ENCODE measurements around the gene MYO9B.

The MYO9B gene

DNA sequence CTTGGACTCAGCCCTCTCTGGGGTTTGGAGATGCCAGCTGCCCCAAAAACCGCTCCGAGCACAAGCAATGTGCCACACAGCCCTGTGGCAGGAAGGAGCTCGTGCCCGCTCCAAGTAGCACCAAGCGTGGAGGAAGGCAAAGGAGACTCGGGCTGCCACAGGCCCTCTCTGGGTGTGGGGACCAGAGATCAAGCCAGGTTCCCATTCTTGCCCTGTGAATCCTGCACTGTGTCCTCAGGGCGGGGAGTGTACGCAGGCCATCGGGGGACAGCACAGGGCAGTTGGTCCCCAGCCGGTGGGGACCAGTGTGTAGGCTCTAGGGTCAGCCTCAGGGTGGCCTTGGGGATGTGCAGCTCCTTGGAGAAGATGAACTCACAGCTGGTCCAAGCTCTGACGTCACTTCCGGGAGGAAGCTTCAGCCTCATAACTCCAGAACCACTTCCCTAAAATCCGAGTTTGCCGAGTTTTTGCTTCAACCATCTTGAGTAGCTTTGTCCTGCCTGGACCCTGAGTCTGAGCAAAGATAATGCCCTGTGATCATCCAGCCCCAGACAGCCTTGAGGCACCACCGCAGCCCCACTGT lies 39.6 kb upstream of the MYO9B start:
- no peak for TF ChIP-seq PKNOX1 (IDR thresholded peaks at IDR 0.05)
- no peak for TF ChIP-seq FOXK2 (IDR thresholded peaks at IDR 0.05)
- TF ChIP-seq CTBP1 (IDR thresholded peaks at IDR 0.05; ENCODE audit: borderline replicate concordance), result no peak
- TF ChIP-seq SUZ12 (IDR thresholded peaks at IDR 0.05), result no peak
- no peak for TF ChIP-seq SP1 (IDR thresholded peaks at IDR 0.05)
- CTCF ChIA-PET, result no interaction called here
- no peak for DNase-seq (ENCODE audit: extremely low spot score)
- POLR2A ChIA-PET, result no interaction called here

DNA sequence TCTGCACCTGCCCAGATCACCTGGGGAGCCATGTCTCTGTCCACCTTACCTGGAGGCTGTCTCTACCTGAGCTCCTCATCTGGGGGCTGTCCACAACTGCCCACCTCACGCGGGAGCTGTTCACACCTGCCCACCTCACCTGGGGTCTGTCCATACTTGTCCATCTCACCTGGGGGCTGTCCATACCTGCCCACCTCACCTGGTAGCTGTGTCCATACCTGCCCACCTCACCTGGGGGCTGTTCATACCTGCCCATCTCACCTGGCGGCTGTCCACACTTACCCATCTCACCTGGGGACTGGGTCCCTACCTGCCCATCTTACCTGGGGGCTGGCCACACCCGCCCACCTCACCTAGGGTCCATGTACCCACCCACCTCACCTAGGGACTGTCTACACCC lies 38.9 kb upstream of the MYO9B start:
- DNase-seq (ENCODE audit: extremely low spot score), result no peak
- TF ChIP-seq FOXA1 (IDR thresholded peaks at IDR 0.05) (no peak), CTBP1 (IDR thresholded peaks at IDR 0.05; ENCODE audit: borderline replicate concordance) (no peak; the same call in 1 of the 2 replicates), ARNT (IDR thresholded peaks at IDR 0.05) (no peak), NFRKB (IDR thresholded peaks at IDR 0.05) (no peak)
- ChIA-PET CTCF (no interaction called here), POLR2A (no interaction called here)

DNA sequence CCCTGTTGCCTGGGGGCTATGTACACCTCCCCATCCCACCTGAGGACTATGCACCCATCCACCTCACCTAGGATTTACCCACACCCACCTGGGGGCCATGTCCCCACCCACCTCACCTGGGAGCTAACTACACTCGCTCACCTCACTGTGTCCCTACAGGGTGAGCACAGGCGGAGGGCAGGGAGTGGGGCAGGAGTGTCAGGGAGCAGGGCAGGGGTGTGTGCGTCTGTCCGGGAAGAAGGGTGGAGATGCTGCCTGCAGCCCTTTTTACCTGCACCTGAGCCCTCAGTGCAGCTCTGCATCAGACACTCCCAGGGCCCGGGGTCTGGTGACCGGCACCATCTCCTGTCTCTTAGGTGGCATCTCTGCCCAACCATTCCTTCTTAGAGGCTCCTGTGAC lies 38.4 kb upstream of the MYO9B start:
- ChIA-PET POLR2A (no interaction called here), CTCF (no interaction called here)
- DNase-seq (ENCODE audit: extremely low spot score), result no peak
- no peak for TF ChIP-seq L3MBTL2 (conservative IDR thresholded peaks at IDR 0.05)
- TF ChIP-seq FOXM1 (IDR thresholded peaks at IDR 0.05; ENCODE audit: borderline replicate concordance), result no peak
- TF ChIP-seq ELF4 (IDR thresholded peaks at IDR 0.05), result no peak
- no peak for TF ChIP-seq TARDBP (IDR thresholded peaks at IDR 0.05)
- no peak for TF ChIP-seq ARNT (IDR thresholded peaks at IDR 0.05)
- TF ChIP-seq FOXA1 (IDR thresholded peaks at IDR 0.05), result no peak

DNA sequence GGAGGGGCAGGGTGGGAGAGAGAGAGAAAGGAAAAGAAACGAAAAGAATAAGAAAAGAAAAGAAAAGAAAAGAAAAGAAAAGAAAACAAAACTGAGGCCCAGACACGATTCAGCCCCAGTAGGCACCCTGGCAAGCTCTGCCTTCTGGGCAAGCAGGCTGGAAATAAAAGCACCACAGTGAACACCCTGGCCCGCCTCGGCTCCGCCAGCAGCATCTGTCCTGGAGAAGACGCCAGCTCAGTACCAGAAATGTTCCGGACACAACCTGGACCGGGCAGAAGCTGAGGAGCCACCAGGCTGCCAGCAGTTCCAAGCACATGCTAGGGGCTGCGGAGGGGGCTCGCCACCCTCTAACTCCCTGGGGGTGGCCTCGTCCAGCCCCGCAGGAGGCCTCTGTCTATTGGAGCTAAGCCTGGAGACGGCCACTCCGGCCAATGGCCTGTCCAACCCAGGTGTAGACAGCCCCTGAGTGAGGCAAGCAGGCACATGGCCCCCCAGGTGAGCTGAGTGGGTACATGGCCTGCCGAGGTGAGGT lies 37.5 kb upstream of the MYO9B start:
- no peak for DNase-seq (ENCODE audit: extremely low spot score)
- CTCF ChIA-PET, result no interaction called here
- POLR2A ChIA-PET, result no interaction called here
- TF ChIP-seq NFRKB (IDR thresholded peaks at IDR 0.05), result no peak

GRCh38 chr19:17041976-17042375 lies 33.6 kb upstream of the MYO9B start:
- POLR2A ChIA-PET, result no interaction called here
- TF ChIP-seq NFRKB (IDR thresholded peaks at IDR 0.05), result no peak
- TF ChIP-seq ELF4 (IDR thresholded peaks at IDR 0.05), result no peak
- TF ChIP-seq HDGF (IDR thresholded peaks at IDR 0.05; ENCODE audit: borderline replicate concordance), result no peak
- TF ChIP-seq FOXA1 (IDR thresholded peaks at IDR 0.05), result no peak
- no peak for TF ChIP-seq TARDBP (IDR thresholded peaks at IDR 0.05)
- TF ChIP-seq BHLHE40 (IDR thresholded peaks at IDR 0.05; ENCODE audit: borderline replicate concordance), result no peak
- no peak for TF ChIP-seq CTBP1 (IDR thresholded peaks at IDR 0.05; ENCODE audit: borderline replicate concordance)
- CTCF ChIA-PET, result interaction anchor here (0.6 kb wide), 1 partner anchor 728 kb away, joined by 3 read pairs; no protein-coding TSS in a partner anchor
- no peak for DNase-seq (ENCODE audit: extremely low spot score)

DNA sequence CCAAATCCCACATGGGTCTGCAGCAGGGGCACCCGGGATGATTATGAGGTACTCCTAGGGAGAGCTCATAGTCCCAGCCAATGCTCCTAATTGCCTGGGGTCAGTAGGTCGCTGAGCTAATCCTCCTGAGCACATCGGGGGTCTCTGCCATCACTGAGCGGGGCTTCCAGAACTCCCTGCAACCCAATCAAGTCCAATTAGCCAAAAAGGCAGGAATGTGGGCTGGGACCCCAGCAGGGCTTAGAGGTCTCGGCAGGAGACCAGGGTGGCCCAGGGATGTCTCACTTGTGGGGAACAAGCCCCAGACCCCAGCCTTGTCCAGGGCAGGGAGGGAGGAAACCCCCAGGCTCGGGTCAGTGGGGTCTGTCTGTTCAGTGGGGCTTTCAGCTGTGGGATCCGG lies 31.8 kb upstream of the MYO9B start:
- DNase-seq (ENCODE audit: extremely low spot score), result no peak
- ChIA-PET CTCF (no interaction called here), POLR2A (no interaction called here)
- TF ChIP-seq SP1 (IDR thresholded peaks at IDR 0.05), result no peak
- TF ChIP-seq BHLHE40 (IDR thresholded peaks at IDR 0.05; ENCODE audit: borderline replicate concordance), result no peak
- no peak for TF ChIP-seq ZNF384 (IDR thresholded peaks at IDR 0.05)
- no peak for TF ChIP-seq PKNOX1 (IDR thresholded peaks at IDR 0.05)
- TF ChIP-seq FOXM1 (IDR thresholded peaks at IDR 0.05; ENCODE audit: borderline replicate concordance), result no peak
- TF ChIP-seq LEF1 (IDR thresholded peaks at IDR 0.05; ENCODE audit: borderline replicate concordance), result no peak
- TF ChIP-seq FOXA1 (IDR thresholded peaks at IDR 0.05), result no peak
- no peak for TF ChIP-seq L3MBTL2 (conservative IDR thresholded peaks at IDR 0.05)
- no peak for TF ChIP-seq ARNT (IDR thresholded peaks at IDR 0.05)
- TF ChIP-seq CTBP1 (IDR thresholded peaks at IDR 0.05; ENCODE audit: borderline replicate concordance), result no peak
- no peak for TF ChIP-seq FOXK2 (IDR thresholded peaks at IDR 0.05)
- no peak for TF ChIP-seq HDGF (IDR thresholded peaks at IDR 0.05; ENCODE audit: borderline replicate concordance)

DNA sequence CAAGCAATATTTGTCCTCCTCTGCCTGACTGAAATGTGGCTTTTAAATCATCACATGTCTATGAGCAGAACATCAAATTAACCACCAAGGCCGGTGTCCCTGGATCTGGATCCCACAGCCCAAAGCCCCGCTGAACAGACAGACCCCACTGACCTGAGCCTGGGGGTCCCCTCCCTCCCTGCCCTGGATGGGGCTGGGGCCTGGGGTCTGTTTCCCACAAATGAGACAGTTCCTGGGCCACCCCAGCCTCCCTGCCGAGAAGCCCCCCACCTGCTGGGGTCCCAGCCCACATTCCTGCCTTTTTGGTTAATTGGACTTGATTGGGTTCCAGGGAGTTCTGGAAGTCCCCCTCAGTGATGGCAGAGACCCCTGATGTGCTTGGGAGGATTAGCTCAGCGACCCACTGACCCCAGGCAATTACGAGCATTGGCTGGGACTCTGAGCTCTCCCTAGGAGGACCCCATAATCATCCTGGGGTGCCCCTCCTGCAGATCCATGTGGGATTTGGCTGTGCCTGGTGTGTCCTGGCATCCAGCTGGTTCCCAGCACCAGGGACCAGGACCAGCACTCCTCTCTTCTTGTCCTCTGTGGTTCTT lies 29.6 kb upstream of the MYO9B start:
- TF ChIP-seq SP1 (IDR thresholded peaks at IDR 0.05), result no peak
- no peak for TF ChIP-seq FOXM1 (IDR thresholded peaks at IDR 0.05; ENCODE audit: borderline replicate concordance)
- no peak for TF ChIP-seq ZNF384 (IDR thresholded peaks at IDR 0.05)
- no peak for TF ChIP-seq L3MBTL2 (conservative IDR thresholded peaks at IDR 0.05)
- no peak for TF ChIP-seq LEF1 (IDR thresholded peaks at IDR 0.05; ENCODE audit: borderline replicate concordance)
- no peak for TF ChIP-seq FOXK2 (IDR thresholded peaks at IDR 0.05)
- TF ChIP-seq TARDBP (IDR thresholded peaks at IDR 0.05), result no peak
- no peak for TF ChIP-seq FOXA1 (IDR thresholded peaks at IDR 0.05)
- no peak for TF ChIP-seq NFRKB (IDR thresholded peaks at IDR 0.05)
- TF ChIP-seq ELF4 (IDR thresholded peaks at IDR 0.05), result no peak
- no peak for TF ChIP-seq PKNOX1 (IDR thresholded peaks at IDR 0.05)
- TF ChIP-seq HDGF (IDR thresholded peaks at IDR 0.05; ENCODE audit: borderline replicate concordance), result no peak
- TF ChIP-seq ARNT (IDR thresholded peaks at IDR 0.05), result no peak
- no peak for TF ChIP-seq SUZ12 (IDR thresholded peaks at IDR 0.05)
- TF ChIP-seq CTBP1 (IDR thresholded peaks at IDR 0.05; ENCODE audit: borderline replicate concordance), result no peak
- TF ChIP-seq BHLHE40 (IDR thresholded peaks at IDR 0.05; ENCODE audit: borderline replicate concordance), result no peak
- no peak for DNase-seq (ENCODE audit: extremely low spot score)
- POLR2A ChIA-PET, result no interaction called here
- CTCF ChIA-PET, result no interaction called here
